ENCODE measurements around the gene GRIA4.

Gene GRIA4

GRCh38 chr11:105577641-105578040 lies 32.2 kb upstream of the GRIA4 start:
- no peaks in the 10 kb centered on the region for H3K4me1 ChIP-seq (ENCODE audit: insufficient read depth, low read length, poor library complexity, severe bottlenecking)
- H3K4me2 ChIP-seq (ENCODE audit: low read depth, low read length, poor library complexity, severe bottlenecking), result no peak overlapping the region

DNA sequence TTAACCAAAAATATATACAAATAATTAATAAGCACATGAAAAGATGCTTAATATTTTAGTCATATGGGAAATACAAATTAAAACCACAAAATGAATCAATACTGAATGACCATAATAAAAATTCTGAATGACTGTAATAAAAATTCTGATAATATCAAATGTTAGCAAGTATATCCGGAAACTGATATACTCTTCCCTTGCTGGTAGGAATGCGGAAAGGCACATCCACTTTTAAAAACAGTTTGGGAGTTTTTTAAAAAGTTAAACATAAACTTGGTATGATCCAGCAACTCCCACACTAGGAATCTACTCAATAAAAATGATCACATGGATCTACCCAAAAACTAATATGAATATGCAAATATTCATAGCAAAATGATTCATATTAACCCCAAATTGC lies 30.8 kb upstream of the GRIA4 start:
- TF ChIP-seq CTCF (conservative IDR thresholded peaks at IDR 0.05; ENCODE audit: low read length) (no peak), EZH2phosphoT487 (IDR thresholded peaks at IDR 0.05; ENCODE audit: borderline replicate concordance) (no peak)
- no peaks in the 10 kb centered on the region for H3F3A ChIP-seq (ENCODE audit: low read depth)
- no peaks in the 10 kb centered on the region for H4K20me1 ChIP-seq (ENCODE audit: insufficient read depth, low read length, poor library complexity, severe bottlenecking)
- H3K4me2 ChIP-seq (ENCODE audit: low read depth, low read length, poor library complexity, severe bottlenecking), result no peak overlapping the region
- no peaks in the 10 kb centered on the region for H3K9me2 ChIP-seq (replicated peaks; ENCODE audit: low read depth, low read length)
- no peak overlapping the region for H3K9ac ChIP-seq (ENCODE audit: low read depth, low read length, poor library complexity, severe bottlenecking)
- H3K27me3 ChIP-seq (ENCODE audit: insufficient read depth, low read length, poor library complexity, severe bottlenecking), result no peaks in the 10 kb centered on the region
- no peaks in the 10 kb centered on the region for H3K9me3 ChIP-seq (ENCODE audit: insufficient read depth, low read depth, low read length)
- no peaks in the 10 kb centered on the region for H3K4me1 ChIP-seq (ENCODE audit: insufficient read depth, low read length, poor library complexity, severe bottlenecking)
- no peaks in the 10 kb centered on the region for H3K79me2 ChIP-seq (ENCODE audit: insufficient read depth, low read length)
- no peak overlapping the region for H3K4me3 ChIP-seq (ENCODE audit: low read length, poor library complexity, severe bottlenecking)
- no peak overlapping the region for H2AFZ ChIP-seq (ENCODE audit: low read length)
- no peaks in the 10 kb centered on the region for H3K36me3 ChIP-seq (ENCODE audit: insufficient read depth, low read length)

More at GRCh38 chr11:105577641-105578040, 32.2 kb upstream of the GRIA4 start:
- TF ChIP-seq CTCF (conservative IDR thresholded peaks at IDR 0.05; ENCODE audit: low read length) (peak; percentile 16; the same call in 1 of the 2 replicates), EZH2phosphoT487 (IDR thresholded peaks at IDR 0.05; ENCODE audit: borderline replicate concordance) (no peak)
- Histone ChIP-seq H3K4me3 (ENCODE audit: low read length, poor library complexity, severe bottlenecking) (no peak overlapping the region), H3K36me3 (ENCODE audit: insufficient read depth, low read length) (no peaks in the 10 kb centered on the region), H3K27me3 (ENCODE audit: insufficient read depth, low read length, poor library complexity, severe bottlenecking) (no peaks in the 10 kb centered on the region), H3F3A (ENCODE audit: low read depth) (no peaks in the 10 kb centered on the region), H3K9me3 (ENCODE audit: insufficient read depth, low read depth, low read length) (no peaks in the 10 kb centered on the region), H3K79me2 (ENCODE audit: insufficient read depth, low read length) (no peaks in the 10 kb centered on the region), H3K9ac (ENCODE audit: low read depth, low read length, poor library complexity, severe bottlenecking) (no peak overlapping the region), H3K9me2 (replicated peaks; ENCODE audit: low read depth, low read length) (no peaks in the 10 kb centered on the region), H4K20me1 (ENCODE audit: insufficient read depth, low read length, poor library complexity, severe bottlenecking) (no peaks in the 10 kb centered on the region), H2AFZ (ENCODE audit: low read length) (no peak overlapping the region)

DNA sequence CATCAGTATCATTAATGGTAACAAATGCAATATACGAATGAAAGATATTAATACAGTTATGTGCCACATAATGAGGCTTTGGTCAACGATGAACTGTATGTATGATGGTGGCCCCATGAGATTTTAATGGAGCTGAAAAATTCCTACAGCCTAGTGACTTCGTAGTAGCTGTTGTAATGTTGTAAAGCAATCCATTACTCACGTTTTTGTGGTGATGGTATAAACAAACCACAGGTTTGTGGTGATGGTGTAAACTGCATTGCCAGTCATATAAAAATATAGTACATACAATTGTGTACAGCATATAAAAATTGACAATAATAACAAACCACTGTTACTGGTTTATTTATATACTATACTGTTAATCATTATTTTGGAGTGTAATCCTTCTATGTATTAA lies 27.4 kb upstream of the GRIA4 start:
- H3K9me2 ChIP-seq (replicated peaks; ENCODE audit: low read depth, low read length), result no peaks in the 10 kb centered on the region
- H3K9me3 ChIP-seq (ENCODE audit: insufficient read depth, low read depth, low read length), result no peaks in the 10 kb centered on the region
- TF ChIP-seq EZH2phosphoT487 (IDR thresholded peaks at IDR 0.05; ENCODE audit: borderline replicate concordance) (no peak), CTCF (conservative IDR thresholded peaks at IDR 0.05; ENCODE audit: low read length) (no peak)
- H2AFZ ChIP-seq (ENCODE audit: low read length), result no peak overlapping the region
- no peaks in the 10 kb centered on the region for H3K36me3 ChIP-seq (ENCODE audit: insufficient read depth, low read length)
- no peaks in the 10 kb centered on the region for H3F3A ChIP-seq (ENCODE audit: low read depth)
- no peaks in the 10 kb centered on the region for H3K79me2 ChIP-seq (ENCODE audit: insufficient read depth, low read length)
- no peak overlapping the region for H3K4me3 ChIP-seq (ENCODE audit: low read length, poor library complexity, severe bottlenecking)
- no peaks in the 10 kb centered on the region for H3K4me1 ChIP-seq (ENCODE audit: insufficient read depth, low read length, poor library complexity, severe bottlenecking)
- no peaks in the 10 kb centered on the region for H4K20me1 ChIP-seq (ENCODE audit: insufficient read depth, low read length, poor library complexity, severe bottlenecking)
- H3K27me3 ChIP-seq (ENCODE audit: insufficient read depth, low read length, poor library complexity, severe bottlenecking), result no peaks in the 10 kb centered on the region
- no peak overlapping the region for H3K9ac ChIP-seq (ENCODE audit: low read depth, low read length, poor library complexity, severe bottlenecking)
- no peak overlapping the region for H3K4me2 ChIP-seq (ENCODE audit: low read depth, low read length, poor library complexity, severe bottlenecking)

All from Loucy (cell line).